Umbilical cord (tissue), 2 donors: Measurements from ENCODE around the gene HLA-DOA. TPM values are rescaled to one million over a fixed set of nuclear protein-coding genes. Genes with fewer than 3 reads are reported as not detected.

ENCODE experiments used
- DNase-seq: peaks from one replicate; pipeline ENCODE4 v3.0.0-alpha.2; 2015; ENCODE audit warnings: low spot score
- total RNA-seq: library from RNA; depleted of rRNA; stranded (reverse); fragments of >200 nt; gene quantifications from one replicate; pipeline ENCODE4 v1.2.3, GENCODE V29; 2014; ENCODE audit warnings: low replicate concordance; ENCODE audit not compliant: insufficient read depth

The HLA-DOA gene
- total RNA-seq, 1 donor from 2014 or later = 0.72 TPM

- no peak for DNase-seq
Observed at GRCh38 chr6:32979720-32980487, 29.5 kb downstream of the HLA-DOA start.

- no peak for DNase-seq
Observed at GRCh38 chr6:32977953-32978324, 31.5 kb downstream of the HLA-DOA start.

- no peak for DNase-seq
Observed at GRCh38 chr6:32977272-32977952, 32.0 kb downstream of the HLA-DOA start.

GRCh38 chr6:32976334-32977069 lies 32.9 kb downstream of the HLA-DOA start:
- no peak for DNase-seq

GRCh38 chr6:32975886-32976285 lies 33.5 kb downstream of the HLA-DOA start:
- no peak for DNase-seq

GRCh38 chr6:32974541-32975308 lies 34.7 kb downstream of the HLA-DOA start:
- no peak for DNase-seq

GRCh38 chr6:32974016-32974333 lies 35.4 kb downstream of the HLA-DOA start:
- DNase-seq = peak; percentile 76

- DNase-seq = peak; percentile 50
Observed at GRCh38 chr6:32973144-32974015, 36.0 kb downstream of the HLA-DOA start.

- no peak for DNase-seq
Observed at GRCh38 chr6:32972353-32973143, 36.8 kb downstream of the HLA-DOA start.

- peak; percentile 100 for DNase-seq
Observed at GRCh38 chr6:32971581-32972352, 37.6 kb downstream of the HLA-DOA start.

GRCh38 chr6:32971242-32971580 lies 38.2 kb downstream of the HLA-DOA start:
- DNase-seq = no peak

- DNase-seq = peak; percentile 96
Observed at GRCh38 chr6:32970413-32971241, 38.8 kb downstream of the HLA-DOA start.

- peak; percentile 92 for DNase-seq
Observed at GRCh38 chr6:32969685-32970412, 39.5 kb downstream of the HLA-DOA start.

GRCh38 chr6:32968867-32969684 lies 40.3 kb downstream of the HLA-DOA start:
- DNase-seq = peak; percentile 88

GRCh38 chr6:32968093-32968866 lies 41.1 kb downstream of the HLA-DOA start, which contains the start of gene BRD2:
TSS of gene BRD2 (plus strand) at chr6:32968594. CDS start at chr6:32972899, 4,305 bp downstream.
- DNase-seq = peak; percentile 99
